K562 (cell line): ENCODE measurements around the gene CALD1. TPM values are rescaled to one million over a fixed set of nuclear protein-coding genes. Genes with fewer than 3 reads are reported as not detected.

Source experiments
- ATAC-seq: fragments of 200-7000 bp; cut with Tn5 transposase; 3 replicates; pipeline ENCODE4 v1.9.1; 2020; ENCODE audit warnings: moderate library complexity
- BruUV-seq: library from RNA; stranded (reverse); fragments of 400-500 nt; replicated peaks from 2 replicates; lab custom pipeline; 2021; lab: Mats Ljungman, UMichigan
- CTCF ChIA-PET: fragments of 300-600 bp; formaldehyde crosslinking; extraction: SDS; loops from one replicate; lab custom pipeline; 2021; ENCODE audit warnings: low intra/inter-chr PET ratio; lab: Yijun Ruan, JAX
- POLR2A ChIA-PET: fragments of 300-600, 350-650 bp; sonication (Branson Sonifier 250); formaldehyde crosslinking; extraction: SDS; loops from one replicate; lab custom pipeline; 2021; ENCODE audit warnings: antibody characterized with exemption, inconsistent platforms; lab: Yijun Ruan, JAX
- DNase-seq, 4 experiments: peaks; one replicate each; pipeline versions ENCODE4 v3.0.0 to v3.0.0-alpha.2; 2011 to 2018; ENCODE audit warnings: low spot score in 3 of 4, mixed read lengths in 3 of 4; ENCODE audit errors: extremely low read depth in 1 of 4
- FAIRE-seq: peaks from 2 replicates; lab custom pipeline; 2011; peaks lifted over from hg19 to GRCh38; lab: Jason Lieb, UNC
- H2AFZ ChIP-seq: 2 replicates; pipeline ENCODE4 v1.6.0; 2011; ENCODE audit warnings: low read depth, low read length, control low read depth, inconsistent platforms
- H3K27ac ChIP-seq: fragments of 200-600 bp; 3 replicates; pipeline ENCODE4 v1.8.0; 2011; ENCODE audit warnings: low read depth, mild to moderate bottlenecking, control low read depth, inconsistent platforms, low read length, moderate library complexity, mixed read lengths; ENCODE audit errors: extremely low read depth
- H3K27me3 ChIP-seq, 2 experiments: fragments of 300-600 bp in 1 of 2; 2 replicates in 1 of 2; 3 replicates in 1 of 2; pipeline versions ENCODE4 v1.6.0 to v1.8.0; 2011; ENCODE audit warnings: inconsistent platforms in 2 of 2, low read length in 2 of 2, mild to moderate bottlenecking in 1 of 2, mixed read lengths in 1 of 2, moderate library complexity in 1 of 2; ENCODE audit not compliant: control insufficient read depth in 2 of 2, insufficient read depth in 2 of 2
- H3K36me3 ChIP-seq: fragments of 300-600 bp; 3 replicates; pipeline ENCODE4 v1.8.0; 2011; ENCODE audit warnings: mild to moderate bottlenecking, low read length, inconsistent platforms; ENCODE audit not compliant: control insufficient read depth, insufficient read depth
- H3K4me1 ChIP-seq, 2 experiments: fragments of 200-600 bp in 1 of 2; replicated peaks in 1 of 2; 2 replicates in 1 of 2; 3 replicates in 1 of 2; pipeline versions ENCODE4 v1.5.1 to v1.8.0; 2011; ENCODE audit warnings: inconsistent platforms in 2 of 2, low read length in 2 of 2, mild to moderate bottlenecking in 1 of 2, mixed read lengths in 1 of 2, moderate library complexity in 1 of 2; ENCODE audit not compliant: control insufficient read depth in 2 of 2, insufficient read depth in 2 of 2
- H3K4me2 ChIP-seq: 2 replicates; pipeline ENCODE4 v1.6.1; 2011; ENCODE audit warnings: low read length, control low read depth, inconsistent platforms, mixed read lengths; ENCODE audit not compliant: insufficient read depth
- H3K4me3 ChIP-seq: fragments of 200-600 bp; sonication (generic), shearing (Covaris generic); 2 replicates; pipeline ENCODE4 v1.5.1; 2016; ENCODE audit warnings: control low read depth, inconsistent platforms
- H3K79me2 ChIP-seq: fragments of 200-600 bp; 3 replicates; pipeline ENCODE4 v1.8.0; 2011; ENCODE audit warnings: low read length, inconsistent platforms; ENCODE audit not compliant: control insufficient read depth, insufficient read depth
- H3K9ac ChIP-seq, 2 experiments: 2 replicates each; pipeline versions ENCODE4 v1.6.0 to v1.6.1; 2011; ENCODE audit warnings: low read depth in 2 of 2, low read length in 2 of 2, control low read depth in 1 of 2, inconsistent platforms in 1 of 2, mild to moderate bottlenecking in 1 of 2, mixed read lengths in 1 of 2; ENCODE audit not compliant: insufficient read depth in 1 of 2
- H3K9me1 ChIP-seq: one replicate; pipeline ENCODE4 v1.6.0; 2011; ENCODE audit warnings: inconsistent platforms, mild to moderate bottlenecking, low read length, moderate library complexity; ENCODE audit not compliant: control insufficient read depth, insufficient read depth
- H3K9me3 ChIP-seq: replicated peaks from 2 replicates; pipeline ENCODE4 v1.5.1; 2011; ENCODE audit warnings: low read depth, low read length, inconsistent platforms; ENCODE audit not compliant: control insufficient read depth, insufficient read depth
- H4K20me1 ChIP-seq: replicated peaks from 2 replicates; pipeline ENCODE4 v1.6.1; 2011; ENCODE audit warnings: low read length, inconsistent platforms, mixed read lengths; ENCODE audit not compliant: control insufficient read depth, insufficient read depth
- LARP7 ChIP-seq: fragments of 450-650 bp; IDR thresholded peaks from 2 replicates; pipeline ENCODE4 v1.6.1; 2016
- PHB2 ChIP-seq: fragments of 450-650 bp; IDR thresholded peaks from 2 replicates; pipeline ENCODE4 v1.6.1; 2017; ENCODE audit warnings: low read depth
- TAF9B ChIP-seq: fragments of 450-650 bp; IDR thresholded peaks from 2 replicates; pipeline ENCODE4 v1.6.1; 2018; ENCODE audit warnings: mild to moderate bottlenecking; ENCODE audit not compliant: partially characterized antibody
- TBP ChIP-seq: optimal IDR thresholded peaks from 2 replicates; pipeline ENCODE3; 2011; ENCODE audit warnings: low read depth, low read length, improper control_type of control experiment
- ZBTB17 ChIP-seq: fragments of 450-650 bp; formaldehyde crosslinking; IDR thresholded peaks from 2 replicates; pipeline ENCODE4 v1.4.0; 2020; ENCODE audit warnings: mild to moderate bottlenecking
- WGBS: fragments of 100-300 bp; shearing (Covaris generic); methylation state at CpG from one replicate; pipeline ENCODE4 v1.1.6; 2016; ENCODE audit warnings: low coverage, mixed read lengths; ENCODE audit not compliant: insufficient coverage; ENCODE audit errors: missing lambda C conversion rate; 5-methylcytosine and 5-hydroxymethylcytosine counted together
- in situ Hi-C: fragments of 300-500 bp; cut with MboI; formaldehyde crosslinking; loops from 4 replicates; pipeline ENCODE4 v1.15.0; 2018; ENCODE audit warnings: inconsistent platforms, mixed read lengths
- intact Hi-C: fragments of 100-400 bp; cut with micrococcal nuclease; formaldehyde crosslinking; loops from 2 replicates; pipeline ENCODE4 v1.14.2; 2022
- polyA plus RNA-seq, 8 experiments: library from polyadenylated mRNA; depleted of rRNA in 4 of 8; stranded (reverse) in 5 of 8; unstranded in 3 of 8; fragments of >200 nt; fragmentation: Nextera tagmentation in 2 of 8; fragmentation: Illumina TruSeq in 1 of 8; extraction: Ambion mirVana in 2 of 8; extraction: Trizol in 1 of 8; gene quantifications; 2 replicates each; pipeline versions ENCODE4 v1.2.1 to v1.2.3, GENCODE V29; 2011 to 2014; ENCODE audit warnings: inconsistent platforms in 1 of 8, missing spikeins in 1 of 8
- total RNA-seq, 7 experiments: library from RNA; depleted of rRNA in 6 of 7; stranded (reverse); fragments of >200 nt in 6 of 7; fragmentation: Illumina TruSeq in 2 of 7; extraction: Trizol in 2 of 7; gene quantifications; 2 replicates each; pipeline versions ENCODE4 v1.2.1 to v1.2.3, GENCODE V29; 2011 to 2021; ENCODE audit warnings: low replicate concordance in 1 of 7
- TF ChIP-seq, protein P1 (sequence below): sonication (generic); formaldehyde crosslinking; IDR thresholded peaks from 2 replicates; pipeline ENCODE4 v1.8.1; 2023; ENCODE audit warnings: mild to moderate bottlenecking, missing genetic modification reagents
- TF ChIP-seq, protein P2 (sequence below): sonication (generic); formaldehyde crosslinking; IDR thresholded peaks from 2 replicates; pipeline ENCODE4 v1.8.0; 2022; ENCODE audit warnings: mild to moderate bottlenecking, missing genetic modification reagents
- TF ChIP-seq, protein P3 (sequence below): fragments of 450-650 bp; IDR thresholded peaks from 2 replicates; pipeline ENCODE4 v1.6.1; 2017; ENCODE audit warnings: antibody characterized with exemption, mild to moderate bottlenecking
- TF ChIP-seq, protein P4 (sequence below): IDR thresholded peaks from 2 replicates; pipeline ENCODE4 v1.6.1; 2011; ENCODE audit warnings: borderline replicate concordance, low read depth, mild to moderate bottlenecking, moderate library complexity, low read length; ENCODE audit not compliant: insufficient read depth, poor library complexity, severe bottlenecking

Gene CALD1
- total and polyA plus RNA-seq, 9 of the 15 experiments (the other 6 are each of a cell fraction or from before 2014, with no cell fraction given): 0.40 TPM; not detected in 8

DNA sequence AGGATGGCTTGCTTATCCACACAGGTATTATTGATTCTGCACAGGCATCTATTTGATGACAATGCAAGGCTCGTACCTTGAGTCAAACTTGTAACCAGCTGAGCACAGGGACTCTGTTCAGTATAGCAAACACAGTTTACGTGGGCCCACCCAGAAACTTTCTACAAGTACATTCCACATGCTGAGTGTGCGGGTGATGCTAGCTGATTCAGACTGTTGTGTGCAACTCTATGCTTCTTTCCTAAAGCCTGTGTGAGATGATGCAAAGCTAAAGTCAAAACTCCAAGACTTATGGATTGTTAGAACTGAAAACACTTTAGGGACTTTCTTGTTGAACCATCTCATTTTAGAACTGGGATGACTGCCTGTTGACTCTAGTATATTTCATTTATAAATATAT, 21.5 kb upstream of the CALD1 start (continued):
- TF ChIP-seq, protein P1, sequence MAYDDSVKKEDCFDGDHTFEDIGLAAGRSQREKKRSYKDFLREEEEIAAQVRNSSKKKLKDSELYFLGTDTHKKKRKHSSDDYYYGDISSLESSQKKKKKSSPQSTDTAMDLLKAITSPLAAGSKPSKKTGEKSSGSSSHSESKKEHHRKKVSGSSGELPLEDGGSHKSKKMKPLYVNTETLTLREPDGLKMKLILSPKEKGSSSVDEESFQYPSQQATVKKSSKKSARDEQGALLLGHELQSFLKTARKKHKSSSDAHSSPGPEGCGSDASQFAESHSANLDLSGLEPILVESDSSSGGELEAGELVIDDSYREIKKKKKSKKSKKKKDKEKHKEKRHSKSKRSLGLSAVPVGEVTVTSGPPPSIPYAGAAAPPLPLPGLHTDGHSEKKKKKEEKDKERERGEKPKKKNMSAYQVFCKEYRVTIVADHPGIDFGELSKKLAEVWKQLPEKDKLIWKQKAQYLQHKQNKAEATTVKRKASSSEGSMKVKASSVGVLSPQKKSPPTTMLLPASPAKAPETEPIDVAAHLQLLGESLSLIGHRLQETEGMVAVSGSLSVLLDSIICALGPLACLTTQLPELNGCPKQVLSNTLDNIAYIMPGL (CRISPR knock-in tag): no peak
- no peak for TF ChIP-seq LARP7
- TF ChIP-seq TAF9B: no peak
- TF ChIP-seq, protein P2, sequence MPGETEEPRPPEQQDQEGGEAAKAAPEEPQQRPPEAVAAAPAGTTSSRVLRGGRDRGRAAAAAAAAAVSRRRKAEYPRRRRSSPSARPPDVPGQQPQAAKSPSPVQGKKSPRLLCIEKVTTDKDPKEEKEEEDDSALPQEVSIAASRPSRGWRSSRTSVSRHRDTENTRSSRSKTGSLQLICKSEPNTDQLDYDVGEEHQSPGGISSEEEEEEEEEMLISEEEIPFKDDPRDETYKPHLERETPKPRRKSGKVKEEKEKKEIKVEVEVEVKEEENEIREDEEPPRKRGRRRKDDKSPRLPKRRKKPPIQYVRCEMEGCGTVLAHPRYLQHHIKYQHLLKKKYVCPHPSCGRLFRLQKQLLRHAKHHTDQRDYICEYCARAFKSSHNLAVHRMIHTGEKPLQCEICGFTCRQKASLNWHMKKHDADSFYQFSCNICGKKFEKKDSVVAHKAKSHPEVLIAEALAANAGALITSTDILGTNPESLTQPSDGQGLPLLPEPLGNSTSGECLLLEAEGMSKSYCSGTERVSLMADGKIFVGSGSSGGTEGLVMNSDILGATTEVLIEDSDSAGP (CRISPR knock-in tag): no peak

DNA sequence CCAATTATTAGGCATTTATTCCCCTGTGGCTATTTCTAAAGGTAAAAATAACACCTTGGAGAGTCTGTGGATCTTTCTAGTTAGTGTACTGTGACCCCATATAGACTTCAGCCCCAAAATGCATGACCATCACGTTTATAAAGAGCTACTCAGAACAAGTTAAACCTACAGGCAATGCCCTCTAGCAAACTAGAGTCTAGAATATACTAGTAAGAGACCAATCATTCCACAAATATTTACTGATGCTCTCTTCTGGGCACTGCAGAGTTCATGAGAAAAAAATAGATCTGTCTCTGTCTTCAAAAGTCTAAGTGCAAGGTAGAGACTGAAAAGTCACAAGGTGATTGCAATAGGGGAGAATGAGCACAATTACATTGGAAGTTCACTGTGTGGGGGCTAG, 20.5 kb upstream of the CALD1 start:
- no peaks in the 10 kb centered on the region for H4K20me1 ChIP-seq
- ATAC-seq (no peak), DNase-seq (no peak), FAIRE-seq (no peak)
- no peak overlapping the region for H3K4me3 ChIP-seq
- POLR2A ChIA-PET: interaction anchor here (1.4 kb wide), 1 partner anchor 9 kb away, joined by 5 read pairs; no protein-coding TSS in a partner anchor
- no peaks in the 10 kb centered on the region for H3K9me3 ChIP-seq
- H3K36me3 ChIP-seq: no peaks in the 10 kb centered on the region
- H3K27ac ChIP-seq: no peak overlapping the region
- BruUV-seq: no TSS peak
- CTCF ChIA-PET: no interaction called here
- no peaks in the 10 kb centered on the region for H3K4me1 ChIP-seq
- in situ Hi-C loops: no loop called here
- no peak overlapping the region for H2AFZ ChIP-seq
- peaks cover 5 to 11% of the 10 kb centered on the region in 2 experiments; a peak in 4 of 5 replicates for H3K27me3 ChIP-seq
- H3K4me2 ChIP-seq: no peak overlapping the region
- 0% methylated on average over 1 of the region's 1 CpG for WGBS
- H3K9ac ChIP-seq: no peak overlapping the region
- intact Hi-C loops: no loop called here
- H3K79me2 ChIP-seq: no peaks in the 10 kb centered on the region
- no peaks in the 10 kb centered on the region for H3K9me1 ChIP-seq
- TF ChIP-seq PHB2: no peak
- TF ChIP-seq TBP: no peak
- TF ChIP-seq, protein P3, sequence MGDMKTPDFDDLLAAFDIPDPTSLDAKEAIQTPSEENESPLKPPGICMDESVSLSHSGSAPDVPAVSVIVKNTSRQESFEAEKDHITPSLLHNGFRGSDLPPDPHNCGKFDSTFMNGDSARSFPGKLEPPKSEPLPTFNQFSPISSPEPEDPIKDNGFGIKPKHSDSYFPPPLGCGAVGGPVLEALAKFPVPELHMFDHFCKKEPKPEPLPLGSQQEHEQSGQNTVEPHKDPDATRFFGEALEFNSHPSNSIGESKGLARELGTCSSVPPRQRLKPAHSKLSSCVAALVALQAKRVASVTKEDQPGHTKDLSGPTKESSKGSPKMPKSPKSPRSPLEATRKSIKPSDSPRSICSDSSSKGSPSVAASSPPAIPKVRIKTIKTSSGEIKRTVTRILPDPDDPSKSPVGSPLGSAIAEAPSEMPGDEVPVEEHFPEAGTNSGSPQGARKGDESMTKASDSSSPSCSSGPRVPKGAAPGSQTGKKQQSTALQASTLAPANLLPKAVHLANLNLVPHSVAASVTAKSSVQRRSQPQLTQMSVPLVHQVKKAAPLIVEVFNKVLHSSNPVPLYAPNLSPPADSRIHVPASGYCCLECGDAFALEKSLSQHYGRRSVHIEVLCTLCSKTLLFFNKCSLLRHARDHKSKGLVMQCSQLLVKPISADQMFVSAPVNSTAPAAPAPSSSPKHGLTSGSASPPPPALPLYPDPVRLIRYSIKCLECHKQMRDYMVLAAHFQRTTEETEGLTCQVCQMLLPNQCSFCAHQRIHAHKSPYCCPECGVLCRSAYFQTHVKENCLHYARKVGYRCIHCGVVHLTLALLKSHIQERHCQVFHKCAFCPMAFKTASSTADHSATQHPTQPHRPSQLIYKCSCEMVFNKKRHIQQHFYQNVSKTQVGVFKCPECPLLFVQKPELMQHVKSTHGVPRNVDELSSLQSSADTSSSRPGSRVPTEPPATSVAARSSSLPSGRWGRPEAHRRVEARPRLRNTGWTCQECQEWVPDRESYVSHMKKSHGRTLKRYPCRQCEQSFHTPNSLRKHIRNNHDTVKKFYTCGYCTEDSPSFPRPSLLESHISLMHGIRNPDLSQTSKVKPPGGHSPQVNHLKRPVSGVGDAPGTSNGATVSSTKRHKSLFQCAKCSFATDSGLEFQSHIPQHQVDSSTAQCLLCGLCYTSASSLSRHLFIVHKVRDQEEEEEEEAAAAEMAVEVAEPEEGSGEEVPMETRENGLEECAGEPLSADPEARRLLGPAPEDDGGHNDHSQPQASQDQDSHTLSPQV: no peak
- TF ChIP-seq ZBTB17: no peak
- TF ChIP-seq, protein P4, sequence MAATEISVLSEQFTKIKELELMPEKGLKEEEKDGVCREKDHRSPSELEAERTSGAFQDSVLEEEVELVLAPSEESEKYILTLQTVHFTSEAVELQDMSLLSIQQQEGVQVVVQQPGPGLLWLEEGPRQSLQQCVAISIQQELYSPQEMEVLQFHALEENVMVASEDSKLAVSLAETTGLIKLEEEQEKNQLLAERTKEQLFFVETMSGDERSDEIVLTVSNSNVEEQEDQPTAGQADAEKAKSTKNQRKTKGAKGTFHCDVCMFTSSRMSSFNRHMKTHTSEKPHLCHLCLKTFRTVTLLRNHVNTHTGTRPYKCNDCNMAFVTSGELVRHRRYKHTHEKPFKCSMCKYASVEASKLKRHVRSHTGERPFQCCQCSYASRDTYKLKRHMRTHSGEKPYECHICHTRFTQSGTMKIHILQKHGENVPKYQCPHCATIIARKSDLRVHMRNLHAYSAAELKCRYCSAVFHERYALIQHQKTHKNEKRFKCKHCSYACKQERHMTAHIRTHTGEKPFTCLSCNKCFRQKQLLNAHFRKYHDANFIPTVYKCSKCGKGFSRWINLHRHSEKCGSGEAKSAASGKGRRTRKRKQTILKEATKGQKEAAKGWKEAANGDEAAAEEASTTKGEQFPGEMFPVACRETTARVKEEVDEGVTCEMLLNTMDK: no peak
